Neutrophil (primary cell): ENCODE results near the gene CCDC7.

ENCODE experiments used
- H3K27ac ChIP-seq: fragments of 200-600 bp; sonication (generic); 2 replicates; pipeline ENCODE4 v1.5.1; 2016; ENCODE audit warnings: mild to moderate bottlenecking, moderate library complexity
- H3K27me3 ChIP-seq: fragments of 200-600 bp; sonication (generic); 2 replicates; pipeline ENCODE4 v1.6.0; 2016; ENCODE audit warnings: mild to moderate bottlenecking
- H3K36me3 ChIP-seq: fragments of 200-600 bp; sonication (generic); 2 replicates; pipeline ENCODE4 v1.5.1; 2017
- H3K4me1 ChIP-seq, 2 experiments: fragments of 200-600 bp in 1 of 2; sonication (generic) in 1 of 2; 1 replicate in 1 of 2; 2 replicates in 1 of 2; pipeline versions ENCODE4 v1.5.1 to v1.6.1; 2013 to 2016; ENCODE audit warnings: low read depth in 1 of 2, low read length in 1 of 2, mild to moderate bottlenecking in 1 of 2, moderate library complexity in 1 of 2; ENCODE audit not compliant: control insufficient read depth in 1 of 2, insufficient read depth in 1 of 2
- H3K4me3 ChIP-seq, 2 experiments: fragments of 200-600 bp in 1 of 2; sonication (generic) in 1 of 2; 1 replicate in 1 of 2; 2 replicates in 1 of 2; pipeline ENCODE4 v1.5.1; 2013 to 2016; ENCODE audit warnings: low read depth in 1 of 2, low read length in 1 of 2, mild to moderate bottlenecking in 1 of 2, moderate library complexity in 1 of 2
- H3K9me3 ChIP-seq: fragments of 200-600 bp; sonication (generic); 2 replicates; pipeline ENCODE4 v1.5.1; 2016
- CTCF ChIP-seq: fragments of 200-600 bp; sonication (generic); IDR thresholded peaks from 2 replicates; pipeline ENCODE4 v1.5.1; 2016; ENCODE audit warnings: antibody characterized with exemption

Gene CCDC7

GRCh38 chr10:32877915-32878314 lies 432.0 kb downstream of the CCDC7 start:
- H3K9me3 ChIP-seq = no peaks in the 10 kb centered on the region
- H3K36me3 ChIP-seq = no peaks in the 10 kb centered on the region
- no peak overlapping the region for H3K4me3 ChIP-seq
- H3K27me3 ChIP-seq = no peaks in the 10 kb centered on the region
- H3K4me1 ChIP-seq = no peaks in the 10 kb centered on the region
- TF ChIP-seq CTCF = no peak
- no peak overlapping the region for H3K27ac ChIP-seq

GRCh38 chr10:32878646-32879045 lies 432.7 kb downstream of the CCDC7 start:
- no peak overlapping the region for H3K4me3 ChIP-seq
- TF ChIP-seq CTCF = no peak
- no peaks in the 10 kb centered on the region for H3K4me1 ChIP-seq
- H3K27me3 ChIP-seq = no peaks in the 10 kb centered on the region
- H3K9me3 ChIP-seq = no peaks in the 10 kb centered on the region
- H3K27ac ChIP-seq = no peak overlapping the region
- H3K36me3 ChIP-seq = no peaks in the 10 kb centered on the region

GRCh38 chr10:32882076-32882475 lies 436.1 kb downstream of the CCDC7 start:
- Histone ChIP-seq H3K36me3 (no peaks in the 10 kb centered on the region), H3K27me3 (no peaks in the 10 kb centered on the region), H3K4me1 (no peaks in the 10 kb centered on the region), H3K4me3 (no peak overlapping the region), H3K27ac (no peak overlapping the region), H3K9me3 (no peaks in the 10 kb centered on the region)
- TF ChIP-seq CTCF = no peak

- Histone ChIP-seq H3K4me1 (no peaks in the 10 kb centered on the region), H3K27me3 (no peaks in the 10 kb centered on the region), H3K36me3 (no peaks in the 10 kb centered on the region), H3K4me3 (no peak overlapping the region), H3K27ac (no peak overlapping the region), H3K9me3 (no peaks in the 10 kb centered on the region)
- TF ChIP-seq CTCF = no peak
Measured at GRCh38 chr10:32887481-32887880, 441.5 kb downstream of the CCDC7 start.

- no peak overlapping the region for H3K4me3 ChIP-seq
- H3K27me3 ChIP-seq = no peaks in the 10 kb centered on the region
- H3K36me3 ChIP-seq = no peaks in the 10 kb centered on the region
- TF ChIP-seq CTCF = no peak
- H3K9me3 ChIP-seq = no peaks in the 10 kb centered on the region
- no peak overlapping the region for H3K27ac ChIP-seq
- no peaks in the 10 kb centered on the region for H3K4me1 ChIP-seq
Measured at GRCh38 chr10:32888161-32888927, 442.4 kb downstream of the CCDC7 start.
